Ishikawa (cell line): Measurements from ENCODE around the gene EYA3.

ENCODE experiments used
- CEBPB ChIP-seq: IDR thresholded peaks from 2 replicates; pipeline ENCODE4 v1.6.1; 2012
- CREB1 ChIP-seq: IDR thresholded peaks from 2 replicates; pipeline ENCODE4 v1.6.1; 2012; ENCODE audit warnings: low read depth
- EGR1 ChIP-seq: IDR thresholded peaks from 2 replicates; pipeline ENCODE4 v1.6.1; 2012
- EP300 ChIP-seq: IDR thresholded peaks from 2 replicates; pipeline ENCODE4 v1.6.1; 2012; ENCODE audit warnings: borderline replicate concordance
- FOXM1 ChIP-seq: IDR thresholded peaks from 2 replicates; pipeline ENCODE4 v1.6.1; 2012; ENCODE audit warnings: low read depth, borderline replicate concordance
- NFIC ChIP-seq: IDR thresholded peaks from 2 replicates; pipeline ENCODE4 v1.6.1; 2012
- RAD21 ChIP-seq: IDR thresholded peaks from 2 replicates; pipeline ENCODE4 v1.6.1; 2012; ENCODE audit warnings: low read depth
- TAF1 ChIP-seq: IDR thresholded peaks from 2 replicates; pipeline ENCODE4 v1.6.1; 2012; ENCODE audit warnings: low read depth, mild to moderate bottlenecking
- TCF12 ChIP-seq: IDR thresholded peaks from 2 replicates; pipeline ENCODE4 v1.6.1; 2012; ENCODE audit warnings: low read depth
- TEAD4 ChIP-seq: IDR thresholded peaks from 2 replicates; pipeline ENCODE4 v1.6.1; 2012
- YY1 ChIP-seq: IDR thresholded peaks from 2 replicates; pipeline ENCODE4 v1.6.1; 2012; ENCODE audit warnings: low read depth
- ZBTB7A ChIP-seq: IDR thresholded peaks from 2 replicates; pipeline ENCODE4 v1.6.1; 2012; ENCODE audit warnings: low read depth
- TF ChIP-seq, protein P1 (sequence below): IDR thresholded peaks from 2 replicates; pipeline ENCODE4 v1.6.1; 2012
- TF ChIP-seq, protein P2 (sequence below): IDR thresholded peaks from 2 replicates; pipeline ENCODE4 v1.6.1; 2012; ENCODE audit warnings: low read depth, mild to moderate bottlenecking
- TF ChIP-seq, protein P3 (sequence below): IDR thresholded peaks from 2 replicates; pipeline ENCODE4 v1.6.1; 2012

EYA3 gene

GRCh38 chr1:28070725-28071593 lies 17.5 kb downstream of the EYA3 start:
- no peak for TF ChIP-seq EP300
- no peak for TF ChIP-seq TAF1

GRCh38 chr1:28067523-28068090 lies 20.8 kb downstream of the EYA3 start:
- TF ChIP-seq YY1 (no peak), RAD21 (no peak), CEBPB (no peak), NFIC (no peak), TEAD4 (no peak)

DNA sequence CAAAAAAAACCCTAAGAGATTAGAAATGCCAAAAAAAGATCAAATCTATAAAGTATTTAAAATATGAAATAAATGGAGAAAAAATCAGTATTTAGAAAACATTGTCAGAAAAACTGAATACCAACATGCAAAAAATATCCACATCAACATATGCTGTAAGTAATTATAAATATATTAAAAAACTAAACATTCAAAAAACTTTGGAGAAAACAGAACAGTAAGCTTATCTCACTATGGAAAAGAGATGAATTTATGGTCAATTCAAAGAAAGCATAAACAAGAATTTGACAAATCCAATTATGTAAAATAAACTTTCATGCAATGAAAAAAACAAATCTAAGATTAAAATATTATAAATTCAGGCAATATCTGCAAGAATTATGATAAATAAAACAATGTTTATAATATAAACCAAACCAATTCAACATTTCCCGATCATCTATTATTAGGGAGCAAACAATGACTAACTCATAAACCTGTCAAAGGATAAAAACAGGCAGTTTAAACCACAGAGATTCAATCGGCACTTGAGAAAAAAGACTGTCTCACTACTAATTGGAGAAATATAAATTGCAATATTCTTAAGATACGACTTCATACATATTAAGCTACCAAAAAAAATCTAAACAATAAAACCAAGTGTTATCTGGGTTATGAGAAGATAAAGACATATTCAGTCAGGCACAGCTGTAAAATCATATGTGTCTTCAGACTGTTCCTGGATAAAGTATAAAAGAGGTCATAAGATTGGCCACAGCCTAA lies 21.8 kb downstream of the EYA3 start:
- TF ChIP-seq RAD21: no peak
- TF ChIP-seq, protein P1, sequence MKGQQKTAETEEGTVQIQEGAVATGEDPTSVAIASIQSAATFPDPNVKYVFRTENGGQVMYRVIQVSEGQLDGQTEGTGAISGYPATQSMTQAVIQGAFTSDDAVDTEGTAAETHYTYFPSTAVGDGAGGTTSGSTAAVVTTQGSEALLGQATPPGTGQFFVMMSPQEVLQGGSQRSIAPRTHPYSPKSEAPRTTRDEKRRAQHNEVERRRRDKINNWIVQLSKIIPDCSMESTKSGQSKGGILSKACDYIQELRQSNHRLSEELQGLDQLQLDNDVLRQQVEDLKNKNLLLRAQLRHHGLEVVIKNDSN: no peak
- no peak for TF ChIP-seq EP300
- no peak for TF ChIP-seq CEBPB
- TF ChIP-seq EGR1: no peak
- no peak for TF ChIP-seq FOXM1
- TF ChIP-seq TEAD4: no peak
- TF ChIP-seq CREB1: no peak
- TF ChIP-seq ZBTB7A: no peak

GRCh38 chr1:28064064-28064463 lies 24.3 kb downstream of the EYA3 start:
- TF ChIP-seq NFIC: no peak
- no peak for TF ChIP-seq TAF1
- no peak for TF ChIP-seq CEBPB

GRCh38 chr1:28062806-28063205 lies 25.6 kb downstream of the EYA3 start:
- TF ChIP-seq ZBTB7A (no peak), EP300 (no peak), TCF12 (no peak), NFIC (no peak), CREB1 (no peak), YY1 (no peak), TEAD4 (no peak), EGR1 (no peak)
- TF ChIP-seq, protein P1: no peak

- TF ChIP-seq YY1 (no peak), RAD21 (no peak), CREB1 (no peak), ZBTB7A (no peak), EP300 (no peak), FOXM1 (no peak)
- TF ChIP-seq, protein P2, sequence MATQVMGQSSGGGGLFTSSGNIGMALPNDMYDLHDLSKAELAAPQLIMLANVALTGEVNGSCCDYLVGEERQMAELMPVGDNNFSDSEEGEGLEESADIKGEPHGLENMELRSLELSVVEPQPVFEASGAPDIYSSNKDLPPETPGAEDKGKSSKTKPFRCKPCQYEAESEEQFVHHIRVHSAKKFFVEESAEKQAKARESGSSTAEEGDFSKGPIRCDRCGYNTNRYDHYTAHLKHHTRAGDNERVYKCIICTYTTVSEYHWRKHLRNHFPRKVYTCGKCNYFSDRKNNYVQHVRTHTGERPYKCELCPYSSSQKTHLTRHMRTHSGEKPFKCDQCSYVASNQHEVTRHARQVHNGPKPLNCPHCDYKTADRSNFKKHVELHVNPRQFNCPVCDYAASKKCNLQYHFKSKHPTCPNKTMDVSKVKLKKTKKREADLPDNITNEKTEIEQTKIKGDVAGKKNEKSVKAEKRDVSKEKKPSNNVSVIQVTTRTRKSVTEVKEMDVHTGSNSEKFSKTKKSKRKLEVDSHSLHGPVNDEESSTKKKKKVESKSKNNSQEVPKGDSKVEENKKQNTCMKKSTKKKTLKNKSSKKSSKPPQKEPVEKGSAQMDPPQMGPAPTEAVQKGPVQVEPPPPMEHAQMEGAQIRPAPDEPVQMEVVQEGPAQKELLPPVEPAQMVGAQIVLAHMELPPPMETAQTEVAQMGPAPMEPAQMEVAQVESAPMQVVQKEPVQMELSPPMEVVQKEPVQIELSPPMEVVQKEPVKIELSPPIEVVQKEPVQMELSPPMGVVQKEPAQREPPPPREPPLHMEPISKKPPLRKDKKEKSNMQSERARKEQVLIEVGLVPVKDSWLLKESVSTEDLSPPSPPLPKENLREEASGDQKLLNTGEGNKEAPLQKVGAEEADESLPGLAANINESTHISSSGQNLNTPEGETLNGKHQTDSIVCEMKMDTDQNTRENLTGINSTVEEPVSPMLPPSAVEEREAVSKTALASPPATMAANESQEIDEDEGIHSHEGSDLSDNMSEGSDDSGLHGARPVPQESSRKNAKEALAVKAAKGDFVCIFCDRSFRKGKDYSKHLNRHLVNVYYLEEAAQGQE: no peak
Measured at GRCh38 chr1:28058971-28059878, 29.2 kb downstream of the EYA3 start.

DNA sequence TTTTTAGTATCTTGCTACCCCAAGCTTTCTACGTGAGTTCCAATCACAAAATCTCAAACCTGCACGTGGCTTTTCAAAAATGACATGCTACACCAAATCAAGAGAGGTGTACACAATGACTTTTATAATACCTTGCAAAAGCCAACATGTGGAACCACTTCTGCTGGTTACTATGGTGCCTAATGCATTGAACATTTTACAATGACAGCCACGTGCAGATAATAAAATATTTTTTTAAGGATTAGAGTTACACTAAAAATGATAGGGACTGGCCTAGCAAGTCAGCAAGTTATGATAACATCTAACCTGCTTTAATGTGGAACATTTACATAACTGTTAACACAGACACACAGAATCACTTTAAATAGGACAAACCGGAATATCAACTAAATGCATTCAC lies 30.2 kb downstream of the EYA3 start:
- TF ChIP-seq FOXM1 (no peak), YY1 (no peak), RAD21 (no peak), EP300 (no peak), TEAD4 (no peak), ZBTB7A (no peak), TAF1 (no peak), TCF12 (no peak), NFIC (no peak), EGR1 (no peak), CEBPB (no peak)
- TF ChIP-seq, protein P3, sequence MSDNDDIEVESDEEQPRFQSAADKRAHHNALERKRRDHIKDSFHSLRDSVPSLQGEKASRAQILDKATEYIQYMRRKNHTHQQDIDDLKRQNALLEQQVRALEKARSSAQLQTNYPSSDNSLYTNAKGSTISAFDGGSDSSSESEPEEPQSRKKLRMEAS: no peak
- TF ChIP-seq, protein P1: no peak
- TF ChIP-seq, protein P2: no peak
